Measurements from ENCODE around the gene C16orf86. TPM values are rescaled to one million over a fixed set of nuclear protein-coding genes. Genes with fewer than 3 reads are reported as not detected.

C16orf86 gene
- total RNA-seq, 1 experiment from 2014 or later, result 0.79 TPM

DNA sequence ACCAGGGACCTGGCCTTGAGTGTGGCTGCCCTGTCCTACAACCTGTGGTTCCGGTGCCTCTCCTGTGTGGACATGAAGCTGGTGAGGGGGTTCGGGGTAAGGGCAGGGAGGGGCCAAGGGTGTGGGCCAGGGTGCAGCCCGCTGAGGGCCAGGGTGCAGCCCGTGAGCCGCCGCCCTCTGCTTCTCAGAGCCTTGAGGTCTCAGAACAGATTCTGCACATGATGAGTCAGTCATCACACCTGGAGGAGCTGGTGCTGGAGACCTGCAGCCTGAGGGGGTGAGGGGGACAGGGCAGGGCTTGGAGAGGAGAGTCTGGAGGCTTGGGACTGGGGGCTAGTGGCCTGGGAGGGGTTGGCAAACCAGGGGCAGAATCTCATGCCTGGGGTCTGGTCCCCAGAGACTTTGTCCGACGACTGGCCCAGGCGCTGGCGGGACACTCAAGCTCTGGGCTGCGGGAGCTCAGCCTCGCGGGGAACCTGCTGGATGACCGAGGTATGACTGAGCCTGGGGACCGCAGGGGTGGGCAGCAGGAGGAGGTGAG is 19.4 kb upstream of the C16orf86 start:
- intact Hi-C loops (cut with micrococcal nuclease), result no loop called here
- Histone ChIP-seq H3K4me1 (ENCODE audit: control insufficient read depth in 1 of 2, insufficient read depth in 2 of 2, low read length in 2 of 2) (peaks cover 0 to 8% of the 10 kb centered on the region in 2 experiments; a peak in 1 of 4 replicates), H4K20me1 (ENCODE audit: insufficient read depth) (no peaks in the 10 kb centered on the region), H3K9ac (ENCODE audit: low read length) (no peak overlapping the region), H3K9me3 (ENCODE audit: control insufficient read depth in 1 of 2, insufficient read depth in 1 of 2, low read depth in 1 of 2, low read length in 2 of 2) (no peaks in the 10 kb centered on the region), H3K36me3 (ENCODE audit: control insufficient read depth in 1 of 2, insufficient read depth in 2 of 2, low read length in 2 of 2) (no peaks in the 10 kb centered on the region), H3K4me2 (ENCODE audit: low read length) (peak overlapping the region; percentile 14; the same call in 1 of the 2 replicates), H3K79me2 (ENCODE audit: insufficient read depth, low read length) (no peaks in the 10 kb centered on the region), H2AFZ (ENCODE audit: low read depth, low read length, poor library complexity, severe bottlenecking) (no peak overlapping the region), H3K4me3 (replicated peaks in 1 of 2; ENCODE audit: low read depth in 1 of 2, low read length in 2 of 2) (no peak overlapping the region), H3K27ac (ENCODE audit: low read depth, low read length) (no peak overlapping the region), H3K27me3 (ENCODE audit: insufficient read depth, low read length) (no peaks in the 10 kb centered on the region), H3K9me2 (ENCODE audit: insufficient read depth) (no peaks in the 10 kb centered on the region)
- no peak for TF ChIP-seq JUND (IDR thresholded peaks at IDR 0.05)
- TF ChIP-seq EGR1 (IDR thresholded peaks at IDR 0.05; ENCODE audit: low read depth), result no peak
- TF ChIP-seq RAD21 (IDR thresholded peaks at IDR 0.05; ENCODE audit: low read depth), result no peak
- no peak for TF ChIP-seq YY1 (IDR thresholded peaks at IDR 0.05; ENCODE audit: extremely low read depth, insufficient replicate concordance, low read depth, low read length)
- TF ChIP-seq EZH2phosphoT487 (IDR thresholded peaks at IDR 0.05; ENCODE audit: borderline replicate concordance), result no peak
- no peak for TF ChIP-seq FOSL1 (IDR thresholded peaks at IDR 0.05; ENCODE audit: low read depth)
- no peak for TF ChIP-seq POLR2A (IDR thresholded peaks at IDR 0.05; ENCODE audit: borderline replicate concordance, extremely low read depth, insufficient read depth, insufficient read length)
- TF ChIP-seq, protein P1, sequence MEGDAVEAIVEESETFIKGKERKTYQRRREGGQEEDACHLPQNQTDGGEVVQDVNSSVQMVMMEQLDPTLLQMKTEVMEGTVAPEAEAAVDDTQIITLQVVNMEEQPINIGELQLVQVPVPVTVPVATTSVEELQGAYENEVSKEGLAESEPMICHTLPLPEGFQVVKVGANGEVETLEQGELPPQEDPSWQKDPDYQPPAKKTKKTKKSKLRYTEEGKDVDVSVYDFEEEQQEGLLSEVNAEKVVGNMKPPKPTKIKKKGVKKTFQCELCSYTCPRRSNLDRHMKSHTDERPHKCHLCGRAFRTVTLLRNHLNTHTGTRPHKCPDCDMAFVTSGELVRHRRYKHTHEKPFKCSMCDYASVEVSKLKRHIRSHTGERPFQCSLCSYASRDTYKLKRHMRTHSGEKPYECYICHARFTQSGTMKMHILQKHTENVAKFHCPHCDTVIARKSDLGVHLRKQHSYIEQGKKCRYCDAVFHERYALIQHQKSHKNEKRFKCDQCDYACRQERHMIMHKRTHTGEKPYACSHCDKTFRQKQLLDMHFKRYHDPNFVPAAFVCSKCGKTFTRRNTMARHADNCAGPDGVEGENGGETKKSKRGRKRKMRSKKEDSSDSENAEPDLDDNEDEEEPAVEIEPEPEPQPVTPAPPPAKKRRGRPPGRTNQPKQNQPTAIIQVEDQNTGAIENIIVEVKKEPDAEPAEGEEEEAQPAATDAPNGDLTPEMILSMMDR (IDR thresholded peaks at IDR 0.05 in 2 of 3, conservative IDR thresholded peaks at IDR 0.05 in 1 of 3; ENCODE audit: borderline replicate concordance in 1 of 3, insufficient read depth in 1 of 3, low read depth in 2 of 3, low read length in 2 of 3), result no peak
- no peak for TF ChIP-seq CBX3 (IDR thresholded peaks at IDR 0.05; ENCODE audit: low read depth)
- ChIA-PET CTCF (interaction anchor here (1.3 kb wide), 1 partner anchor 126 kb away, joined by 7 read pairs; no protein-coding TSS in a partner anchor), POLR2A (interaction anchor here (1.5 kb wide), 1 partner anchor 13 kb away, joined by 3 read pairs; the partner anchor contains the start of gene ACD), RAD21 (ENCODE audit: low non-redundant PET in 1 of 2, low total read pairs in 2 of 2, uncharacterized antibody in 2 of 2, unreplicated experiment in 2 of 2) (no interaction called here)
- no peak for DNase-seq (ENCODE audit: low read depth, low spot score)
- ATAC-seq, result 0 out of 2 replicates have a peak, but pooled peaks have one; percentile 29
- no TSS peak for BruUV-seq (replicated peaks)

Data from HCT116 (cell line).